DND-41 (cell line): ENCODE results near the gene IPO7.

Experiments used
- EZH2 ChIP-seq: IDR thresholded peaks from 3 replicates; pipeline ENCODE4 v1.6.1; 2012; ENCODE audit warnings: borderline replicate concordance, low read depth, mild to moderate bottlenecking, moderate library complexity, low read length, inconsistent platforms; ENCODE audit not compliant: severe bottlenecking
- TF ChIP-seq, protein P1 (sequence below): IDR thresholded peaks from 2 replicates; pipeline ENCODE4 v1.5.1; 2012; ENCODE audit warnings: borderline replicate concordance, low read length, moderate library complexity, mild to moderate bottlenecking; ENCODE audit not compliant: poor library complexity, severe bottlenecking; ENCODE audit errors: extremely low read depth

DNA sequence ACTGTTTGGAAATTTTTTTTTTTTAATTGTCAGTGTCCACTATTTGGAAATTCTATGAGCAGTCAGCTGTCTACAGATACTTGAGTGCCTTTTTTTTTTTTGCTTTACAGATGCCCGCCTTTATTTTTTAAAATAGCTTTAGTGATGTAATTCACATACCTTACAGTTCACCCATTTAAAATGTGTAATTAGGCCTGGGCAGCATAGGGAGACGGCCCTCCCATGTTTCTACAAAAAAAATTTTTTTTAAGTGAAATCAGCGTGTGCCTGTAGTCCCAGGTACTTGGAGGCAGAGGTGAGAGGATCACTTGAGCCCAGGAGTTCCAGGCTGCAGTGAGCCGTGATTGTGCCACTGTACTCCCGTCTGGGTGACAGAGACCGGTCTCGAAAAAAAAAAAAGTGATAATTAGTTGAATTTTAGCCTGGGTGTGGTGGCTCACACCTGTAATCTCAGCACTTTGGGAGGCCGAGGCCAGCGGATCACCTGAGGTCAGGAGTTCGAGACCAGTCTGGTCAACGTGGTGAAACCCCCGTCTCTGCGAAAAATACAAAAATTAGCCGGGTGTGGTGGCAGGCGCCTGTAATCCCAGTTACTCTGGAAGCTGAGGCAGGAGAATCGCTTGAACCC is 77.8 kb downstream of the IPO7 start:
- TF ChIP-seq, protein P1, sequence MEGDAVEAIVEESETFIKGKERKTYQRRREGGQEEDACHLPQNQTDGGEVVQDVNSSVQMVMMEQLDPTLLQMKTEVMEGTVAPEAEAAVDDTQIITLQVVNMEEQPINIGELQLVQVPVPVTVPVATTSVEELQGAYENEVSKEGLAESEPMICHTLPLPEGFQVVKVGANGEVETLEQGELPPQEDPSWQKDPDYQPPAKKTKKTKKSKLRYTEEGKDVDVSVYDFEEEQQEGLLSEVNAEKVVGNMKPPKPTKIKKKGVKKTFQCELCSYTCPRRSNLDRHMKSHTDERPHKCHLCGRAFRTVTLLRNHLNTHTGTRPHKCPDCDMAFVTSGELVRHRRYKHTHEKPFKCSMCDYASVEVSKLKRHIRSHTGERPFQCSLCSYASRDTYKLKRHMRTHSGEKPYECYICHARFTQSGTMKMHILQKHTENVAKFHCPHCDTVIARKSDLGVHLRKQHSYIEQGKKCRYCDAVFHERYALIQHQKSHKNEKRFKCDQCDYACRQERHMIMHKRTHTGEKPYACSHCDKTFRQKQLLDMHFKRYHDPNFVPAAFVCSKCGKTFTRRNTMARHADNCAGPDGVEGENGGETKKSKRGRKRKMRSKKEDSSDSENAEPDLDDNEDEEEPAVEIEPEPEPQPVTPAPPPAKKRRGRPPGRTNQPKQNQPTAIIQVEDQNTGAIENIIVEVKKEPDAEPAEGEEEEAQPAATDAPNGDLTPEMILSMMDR: no peak
- no peak for TF ChIP-seq EZH2
